Spleen (tissue), 7 donors: ENCODE data around the gene POLR3GL.

ENCODE experiments used
- POLR2A ChIP-seq, 3 donors: fragments of 450-650 bp; IDR thresholded peaks; one replicate each; pipeline ENCODE4 v1.5.1; 2017; ENCODE audit warnings: antibody characterized with exemption in 3 of 3, mild to moderate bottlenecking in 1 of 3
- TF ChIP-seq, protein P1 (sequence below), 11 experiments: fragments of 200-600 bp in 7 of 11; fragments of 450-650 bp in 4 of 11; sonication (generic) in 4 of 11; IDR thresholded peaks in 8 of 11; conservative IDR thresholded peaks in 3 of 11; 1 replicate in 7 of 11; 2 replicates in 4 of 11; pipeline versions ENCODE4 v1.4.0 to v1.8.0; 2016 to 2021; ENCODE audit warnings: antibody characterized with exemption in 11 of 11, inconsistent platforms in 4 of 11, mild to moderate bottlenecking in 1 of 11
- donor health status: DM: no; HTN: no; CAD: no; lungs with moderate emphysema.
- donor health status: DM: no; HTN: no; CAD: no.
- donor health status: DM: no; HTN: no; CAD: no.

DNA sequence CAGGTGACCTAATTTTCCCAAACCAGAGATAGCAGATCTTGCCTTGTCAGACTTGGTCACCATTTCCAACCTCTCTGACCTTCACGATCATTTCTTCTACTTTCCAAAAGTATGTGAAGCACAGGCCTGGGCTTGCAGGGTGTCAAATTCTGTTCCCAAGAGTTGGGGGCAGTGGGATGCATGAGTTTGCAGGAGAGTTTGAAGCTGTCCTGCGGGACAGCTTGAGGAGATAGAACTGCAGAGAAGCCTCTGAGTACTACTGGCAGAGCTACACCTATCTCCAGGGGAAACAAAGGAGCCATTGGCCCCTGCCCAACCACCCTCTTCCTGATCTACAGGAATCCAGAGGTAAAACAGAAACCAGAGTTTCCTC is 20.6 kb downstream of the POLR3GL start:
- no peak for TF ChIP-seq POLR2A (IDR thresholded peaks at IDR 0.05)
- TF ChIP-seq, protein P1, sequence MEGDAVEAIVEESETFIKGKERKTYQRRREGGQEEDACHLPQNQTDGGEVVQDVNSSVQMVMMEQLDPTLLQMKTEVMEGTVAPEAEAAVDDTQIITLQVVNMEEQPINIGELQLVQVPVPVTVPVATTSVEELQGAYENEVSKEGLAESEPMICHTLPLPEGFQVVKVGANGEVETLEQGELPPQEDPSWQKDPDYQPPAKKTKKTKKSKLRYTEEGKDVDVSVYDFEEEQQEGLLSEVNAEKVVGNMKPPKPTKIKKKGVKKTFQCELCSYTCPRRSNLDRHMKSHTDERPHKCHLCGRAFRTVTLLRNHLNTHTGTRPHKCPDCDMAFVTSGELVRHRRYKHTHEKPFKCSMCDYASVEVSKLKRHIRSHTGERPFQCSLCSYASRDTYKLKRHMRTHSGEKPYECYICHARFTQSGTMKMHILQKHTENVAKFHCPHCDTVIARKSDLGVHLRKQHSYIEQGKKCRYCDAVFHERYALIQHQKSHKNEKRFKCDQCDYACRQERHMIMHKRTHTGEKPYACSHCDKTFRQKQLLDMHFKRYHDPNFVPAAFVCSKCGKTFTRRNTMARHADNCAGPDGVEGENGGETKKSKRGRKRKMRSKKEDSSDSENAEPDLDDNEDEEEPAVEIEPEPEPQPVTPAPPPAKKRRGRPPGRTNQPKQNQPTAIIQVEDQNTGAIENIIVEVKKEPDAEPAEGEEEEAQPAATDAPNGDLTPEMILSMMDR (IDR thresholded peaks at IDR 0.05 in 8 of 11, conservative IDR thresholded peaks at IDR 0.05 in 3 of 11), result no peak
